HG02588 (cell line): Measurements from ENCODE around the gene PALLD.

ENCODE experiments used
- ATAC-seq: cut with Tn5 transposase; IDR thresholded peaks from one replicate; pipeline ENCODE4 v1.9.1; 2021; ENCODE audit warnings: mild to moderate bottlenecking, moderate library complexity; ENCODE audit not compliant: unreplicated experiment

Gene PALLD

GRCh38 chr4:168836490-168836889 is 339.6 kb downstream of the PALLD start:
- ATAC-seq, result no peak

GRCh38 chr4:168837922-168838321 is 341.1 kb downstream of the PALLD start:
- ATAC-seq, result no peak

- ATAC-seq, result no peak
Observed at GRCh38 chr4:168839758-168840391, 343.0 kb downstream of the PALLD start.

GRCh38 chr4:168840392-168840763 is 343.5 kb downstream of the PALLD start:
- no peak for ATAC-seq

- no peak for ATAC-seq
Observed at GRCh38 chr4:168841000-168841671, 344.3 kb downstream of the PALLD start.

- no peak for ATAC-seq
Observed at GRCh38 chr4:168841672-168842019, 344.8 kb downstream of the PALLD start.

GRCh38 chr4:168842186-168842585 is 345.3 kb downstream of the PALLD start:
- ATAC-seq, result no peak

GRCh38 chr4:168843635-168844034 is 346.8 kb downstream of the PALLD start:
- ATAC-seq, result no peak

GRCh38 chr4:168844353-168845049 is 347.6 kb downstream of the PALLD start:
- no peak for ATAC-seq

GRCh38 chr4:168845897-168846296 is 349.0 kb downstream of the PALLD start:
- ATAC-seq, result no peak

GRCh38 chr4:168846414-168846813 is 349.6 kb downstream of the PALLD start:
- no peak for ATAC-seq

- no peak for ATAC-seq
Observed at GRCh38 chr4:168847771-168848502, 351.1 kb downstream of the PALLD start.

- ATAC-seq, result no peak
Observed at GRCh38 chr4:168849030-168849675, 352.3 kb downstream of the PALLD start.

GRCh38 chr4:168849997-168850396 is 353.1 kb downstream of the PALLD start:
- ATAC-seq, result no peak

GRCh38 chr4:168852387-168852786 is 355.5 kb downstream of the PALLD start:
- ATAC-seq, result no peak

- ATAC-seq, result peak; percentile 60
Observed at GRCh38 chr4:168852933-168853713, 356.3 kb downstream of the PALLD start.

GRCh38 chr4:168853770-168854169 is 356.9 kb downstream of the PALLD start:
- peak; percentile 43 for ATAC-seq

GRCh38 chr4:168854350-168854921 is 357.6 kb downstream of the PALLD start:
- ATAC-seq, result no peak

- ATAC-seq, result no peak
Observed at GRCh38 chr4:168856312-168856711, 359.5 kb downstream of the PALLD start.

GRCh38 chr4:168857009-168857408 is 360.2 kb downstream of the PALLD start:
- ATAC-seq, result no peak
